GM21723 (cell line): ENCODE results near the gene MAPKAPK3.

Experiments
- ATAC-seq: cut with Tn5 transposase; IDR thresholded peaks from one replicate; pipeline ENCODE4 v1.9.1; 2021; ENCODE audit warnings: mild to moderate bottlenecking, moderate library complexity; ENCODE audit not compliant: unreplicated experiment

MAPKAPK3 gene

DNA sequence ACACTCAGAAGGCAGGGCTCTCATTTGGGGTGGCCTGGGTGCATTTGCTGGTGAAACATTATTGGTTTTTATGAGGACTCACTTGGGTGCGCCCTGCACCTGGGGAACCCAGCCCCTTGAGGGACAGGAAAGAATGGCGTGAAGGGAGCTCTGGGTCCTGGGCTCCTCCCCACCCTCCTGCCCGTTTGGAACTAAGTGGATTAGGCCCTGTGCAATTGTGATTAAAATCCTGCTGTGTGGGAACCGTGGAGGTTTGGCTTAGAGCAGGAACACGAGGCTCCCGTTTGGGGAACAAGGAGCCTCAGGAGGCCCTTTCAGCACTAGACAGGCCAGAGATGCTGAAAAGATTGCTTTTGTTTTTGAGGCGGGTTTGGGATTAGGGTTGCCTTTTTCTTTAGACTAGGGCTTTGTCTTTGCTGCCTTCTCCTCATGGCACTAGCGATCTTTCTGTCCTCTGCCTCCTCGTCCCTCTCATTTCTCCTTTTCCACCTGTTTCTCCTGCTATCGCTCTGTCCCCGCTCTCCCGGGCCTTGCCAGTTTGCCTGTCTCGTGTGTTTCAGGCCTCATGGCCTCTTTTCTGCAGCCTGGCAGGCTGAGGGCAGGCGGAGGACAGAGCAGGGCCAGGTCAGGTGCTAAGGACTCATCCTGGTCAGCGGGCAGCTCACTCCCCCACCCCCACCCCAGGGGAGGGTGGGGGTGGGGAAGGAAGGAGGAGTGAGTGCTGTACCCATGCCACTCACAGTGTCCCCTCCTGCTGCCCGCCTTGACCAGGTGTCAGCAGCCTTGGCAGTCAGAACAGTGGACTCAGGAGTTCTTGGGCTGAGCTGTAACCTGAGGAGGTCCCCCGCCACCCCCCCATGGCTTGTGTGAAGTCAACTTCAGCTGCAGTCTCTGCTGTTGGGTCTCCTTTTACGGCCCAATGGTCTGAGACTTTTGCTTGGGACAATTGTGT is 8.6 kb downstream of the MAPKAPK3 start:
- no peak for ATAC-seq

DNA sequence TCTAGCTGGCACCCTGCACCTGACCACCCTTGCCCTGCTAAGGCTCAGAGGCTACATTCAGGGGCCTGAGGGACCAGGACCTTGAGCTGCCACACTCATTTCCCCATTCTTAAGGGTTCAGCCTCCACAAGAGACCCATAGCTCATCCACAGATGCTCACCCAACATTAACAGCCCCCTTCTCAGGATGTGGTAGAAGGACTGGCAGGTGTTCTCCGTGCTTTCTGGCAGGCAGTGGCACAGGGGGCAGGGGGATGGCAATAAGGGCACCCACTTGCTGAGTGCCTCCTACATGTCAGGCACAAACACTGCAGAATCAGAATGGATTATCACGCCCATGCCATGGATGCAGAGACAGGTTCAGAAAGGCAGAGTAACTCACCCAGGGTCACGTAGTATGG is 9.4 kb downstream of the MAPKAPK3 start:
- ATAC-seq = no peak

DNA sequence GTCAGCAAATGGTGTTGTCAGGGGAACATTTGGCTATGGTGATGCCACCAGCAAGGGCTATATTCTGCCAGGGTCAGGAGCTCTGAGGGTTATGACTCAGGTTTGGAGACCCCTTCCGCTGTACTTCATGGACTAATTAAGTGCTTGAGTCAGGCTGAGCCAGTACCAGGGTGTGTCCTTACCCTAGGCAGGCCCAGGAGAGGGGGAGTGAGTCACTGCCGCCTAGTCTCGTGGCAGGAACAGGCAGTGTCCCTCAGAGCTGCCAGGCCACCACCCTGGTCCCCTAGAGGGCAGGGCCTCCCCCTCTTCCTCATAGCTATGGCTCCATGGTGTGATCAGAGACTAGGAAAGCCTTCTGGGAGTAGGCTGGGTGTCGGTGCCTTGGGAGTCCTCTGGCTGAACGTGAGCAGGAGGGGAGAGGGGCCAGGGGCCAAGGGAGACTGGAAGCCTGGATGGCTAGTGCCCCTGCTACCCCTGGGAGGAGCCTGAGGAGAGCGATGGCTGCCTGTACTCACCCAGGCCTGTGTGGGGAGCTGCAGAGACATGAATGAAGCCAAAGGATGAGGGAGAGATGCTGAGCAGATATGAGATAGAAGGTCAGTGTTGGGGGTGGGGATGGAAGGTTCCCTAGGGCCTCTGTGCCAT is 10.6 kb downstream of the MAPKAPK3 start:
- ATAC-seq = no peak

DNA sequence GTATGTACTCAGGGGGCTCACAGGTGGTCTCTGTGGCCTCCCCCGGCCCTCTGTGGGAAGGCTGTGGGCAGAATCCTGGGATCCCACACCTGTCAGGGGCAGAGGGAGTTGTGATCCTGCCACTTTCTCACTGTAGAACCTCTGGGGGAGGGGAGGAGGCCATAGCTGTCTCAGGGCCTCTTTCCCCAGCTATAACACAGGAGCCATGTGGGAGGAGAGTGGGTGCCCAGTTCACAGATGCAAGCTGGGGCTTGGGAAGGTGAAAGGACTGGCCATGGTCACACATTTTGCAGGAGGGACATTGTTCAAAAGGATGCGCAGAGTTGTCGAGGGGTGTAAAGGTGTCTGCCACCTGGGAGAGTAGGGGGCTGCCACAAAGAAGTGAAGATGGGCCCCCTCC is 11.7 kb downstream of the MAPKAPK3 start:
- ATAC-seq = no peak

DNA sequence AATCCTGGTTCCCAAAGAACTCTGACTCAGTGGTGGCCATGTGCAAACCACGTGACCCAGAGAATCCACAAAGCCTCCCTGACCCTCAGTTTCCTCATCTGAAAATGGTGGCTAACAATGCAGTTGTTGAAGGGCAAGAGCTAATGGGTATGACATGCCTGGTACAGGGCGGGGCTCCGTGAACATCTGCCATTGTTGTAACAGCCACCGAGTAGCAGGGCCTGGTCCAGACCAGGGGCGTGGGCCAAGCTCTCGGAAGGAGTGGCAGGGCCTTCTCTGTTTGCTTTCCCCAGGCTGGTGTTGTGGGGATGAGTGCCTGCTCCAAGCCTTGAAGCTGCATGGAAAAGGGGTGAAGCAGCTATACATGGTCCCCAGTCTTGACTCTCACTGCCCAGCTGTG is 13.4 kb downstream of the MAPKAPK3 start:
- no peak for ATAC-seq

DNA sequence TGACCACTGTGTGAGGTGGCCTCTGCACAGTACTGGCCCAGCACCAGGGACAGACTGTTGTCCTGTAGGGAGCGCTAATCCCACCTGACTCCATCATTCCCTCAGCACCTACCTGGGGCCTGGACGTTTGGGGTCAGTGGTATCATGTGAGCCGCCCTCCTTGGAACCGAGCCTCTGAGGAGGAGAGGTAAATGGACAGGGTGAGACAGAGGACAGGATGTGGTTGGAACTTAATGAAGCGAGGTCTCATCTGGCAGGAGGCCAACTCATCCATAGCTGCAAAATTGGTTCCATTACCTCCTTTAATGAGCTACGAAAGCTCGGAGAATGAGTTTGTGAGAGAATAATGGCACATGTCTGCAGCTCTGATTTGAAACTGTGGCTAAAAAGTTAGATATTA is 13.9 kb downstream of the MAPKAPK3 start:
- ATAC-seq = no peak

DNA sequence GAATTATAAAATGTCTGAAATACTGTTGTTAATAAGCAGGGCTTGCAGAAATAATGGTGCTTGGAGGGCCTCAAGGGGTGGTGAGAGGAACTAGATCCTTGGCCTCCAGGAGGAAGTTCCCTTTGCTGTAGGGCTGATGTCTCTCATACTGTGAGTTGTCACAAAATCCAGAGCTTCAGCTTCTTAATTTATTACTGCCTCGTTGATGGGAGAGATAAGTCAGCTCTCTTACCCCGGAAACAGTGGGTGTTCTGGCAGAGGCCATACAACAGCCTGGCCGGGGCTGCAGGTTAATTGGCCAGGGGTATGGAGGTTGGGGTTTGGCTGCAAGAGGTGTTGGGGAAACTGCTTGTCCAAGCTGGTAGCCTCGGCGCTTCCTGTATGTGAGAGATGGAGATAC is 15.5 kb downstream of the MAPKAPK3 start:
- ATAC-seq = no peak

DNA sequence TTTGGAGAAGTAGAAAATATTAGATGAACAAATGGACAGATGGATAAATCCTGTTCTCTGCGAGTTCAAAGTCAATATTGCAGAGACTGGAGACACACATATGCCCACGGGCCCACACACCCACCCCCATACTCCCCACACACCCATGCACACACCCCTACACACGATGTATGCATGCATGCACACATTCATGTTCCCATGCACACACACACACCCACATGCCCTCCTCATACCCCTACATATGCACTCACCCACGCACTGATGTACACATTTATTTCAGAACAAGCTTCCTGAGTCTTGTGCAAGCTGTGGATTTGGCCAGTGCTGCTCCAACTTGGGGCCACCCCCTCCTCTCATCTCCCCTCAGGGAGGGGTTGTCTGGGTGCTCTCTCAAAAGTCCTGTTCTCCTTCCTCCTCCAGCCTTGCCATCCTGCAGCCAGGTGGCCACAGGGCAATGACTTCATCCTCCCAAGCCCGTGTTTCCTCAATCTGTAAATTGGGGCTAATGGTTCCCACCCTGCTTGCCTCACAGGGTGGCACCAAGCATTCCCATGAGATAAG is 16.4 kb downstream of the MAPKAPK3 start:
- ATAC-seq = no peak

DNA sequence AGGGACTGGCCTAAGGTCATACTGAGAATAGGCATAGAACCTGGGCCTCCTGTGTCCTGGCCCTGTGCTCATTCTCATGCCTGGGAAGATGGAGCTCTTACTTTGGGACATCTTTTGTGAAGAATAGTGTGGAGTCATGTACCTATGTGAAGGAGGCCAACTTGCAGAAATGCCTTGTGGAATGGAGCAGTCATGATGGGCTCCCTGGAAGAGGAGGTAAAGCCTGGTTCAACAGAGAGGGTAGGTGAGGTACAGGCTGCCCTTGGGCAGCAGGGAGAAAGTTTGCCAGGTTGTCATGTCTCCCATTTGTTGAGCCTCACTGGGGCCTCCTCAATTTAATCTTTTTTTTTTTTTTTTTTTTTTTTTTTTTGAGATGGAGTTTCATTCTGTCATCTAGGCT is 18.1 kb downstream of the MAPKAPK3 start:
- no peak for ATAC-seq

DNA sequence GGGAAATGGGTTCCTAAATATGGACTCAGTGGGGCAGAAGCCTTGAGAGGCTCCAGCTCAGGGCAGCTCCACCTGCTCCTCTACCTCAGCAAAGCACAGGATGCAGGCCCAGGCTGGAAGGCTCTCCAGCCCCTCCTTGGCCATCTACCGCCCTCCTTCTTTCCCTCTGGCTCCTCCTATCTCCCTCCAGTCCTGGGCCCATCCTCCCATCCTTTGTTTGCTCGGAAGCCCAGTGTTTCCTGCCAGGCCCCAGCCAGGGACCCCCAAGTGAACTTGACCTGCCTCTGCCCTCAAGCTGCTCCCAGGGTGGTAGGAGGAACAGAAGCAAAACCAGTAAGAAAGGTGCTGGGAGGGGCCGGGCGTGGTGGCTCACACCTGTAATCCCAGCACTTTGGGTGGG is 20.1 kb downstream of the MAPKAPK3 start:
- ATAC-seq = no peak

DNA sequence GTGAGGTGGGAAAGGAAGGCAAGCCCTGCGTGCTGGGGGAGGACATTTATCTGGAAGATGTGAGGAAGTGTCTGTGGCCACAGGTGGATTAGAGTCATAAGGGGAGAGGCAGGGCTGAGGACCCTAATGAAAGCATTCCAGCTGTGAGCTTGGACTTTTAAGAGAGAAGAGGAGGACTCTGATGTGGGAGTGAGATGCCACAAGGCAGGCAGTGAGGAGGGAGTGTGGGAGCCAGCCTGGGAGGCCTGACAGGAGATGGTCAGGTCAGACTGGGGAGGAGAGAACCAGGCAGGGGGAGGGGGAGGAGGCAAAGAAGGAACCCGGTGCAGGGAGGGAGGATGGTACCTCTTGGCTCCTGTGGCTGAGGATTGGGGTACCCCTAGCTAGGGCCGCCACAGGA is 21.0 kb downstream of the MAPKAPK3 start:
- no peak for ATAC-seq

DNA sequence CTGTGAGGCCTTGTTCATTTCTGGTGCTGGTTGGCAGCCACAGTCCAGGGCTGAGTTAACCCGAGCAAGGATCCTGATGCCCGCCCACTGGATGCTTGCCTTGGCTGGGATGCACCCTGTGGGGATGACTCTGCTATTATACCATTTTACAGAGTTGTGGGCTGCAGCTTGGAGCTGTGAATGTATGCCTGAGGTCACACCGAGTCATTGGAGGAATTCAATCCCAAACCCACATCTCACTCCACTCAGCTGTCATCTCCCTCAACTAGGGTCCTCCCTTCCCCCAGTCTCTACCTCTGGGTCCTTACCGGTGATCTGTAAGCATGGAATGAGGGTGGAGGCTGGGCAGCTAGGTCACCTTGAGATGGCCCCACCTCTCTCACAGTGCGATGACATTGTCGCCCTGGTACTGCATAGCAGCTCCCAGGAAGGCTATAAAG is 22.1 kb downstream of the MAPKAPK3 start:
- ATAC-seq = no peak

DNA sequence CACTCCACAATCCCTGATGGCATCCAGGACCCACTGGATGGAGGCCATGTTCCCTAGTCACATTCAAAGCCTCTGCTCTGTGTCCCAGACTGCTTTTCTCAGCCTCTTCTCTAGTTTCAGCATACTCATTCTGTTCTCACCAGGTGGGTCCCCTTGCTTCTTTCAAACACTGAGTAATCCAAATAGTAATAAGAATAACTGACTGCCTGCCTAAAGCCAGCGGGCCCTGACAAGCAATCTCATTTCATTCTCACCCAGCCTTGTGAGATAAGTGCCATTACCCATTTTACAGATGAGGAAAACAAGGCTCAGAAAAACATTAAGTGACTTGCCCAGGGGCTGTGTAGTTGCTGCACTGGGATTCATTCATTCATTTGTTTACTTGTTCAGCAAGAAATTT is 25.4 kb downstream of the MAPKAPK3 start:
- ATAC-seq = no peak

DNA sequence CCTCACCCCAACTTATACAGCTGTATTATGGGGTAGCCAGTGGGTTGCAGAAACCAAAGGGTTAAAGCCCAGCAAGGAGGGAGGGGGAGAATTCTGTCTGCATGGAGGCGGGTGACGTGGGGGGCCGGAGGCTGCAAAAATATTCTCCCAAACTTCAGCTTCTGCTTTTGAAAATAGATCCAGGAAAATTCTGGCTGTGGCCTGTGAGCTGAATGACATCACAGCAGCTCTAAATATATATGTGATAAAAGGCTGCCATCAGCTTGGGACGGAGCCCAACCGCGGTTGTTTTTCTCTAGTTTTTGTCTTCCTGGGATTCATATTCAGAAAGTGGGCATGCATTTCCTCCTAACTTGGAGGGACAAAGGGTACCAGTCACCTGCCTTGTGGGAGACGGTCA is 27.6 kb downstream of the MAPKAPK3 start:
- ATAC-seq = no peak

DNA sequence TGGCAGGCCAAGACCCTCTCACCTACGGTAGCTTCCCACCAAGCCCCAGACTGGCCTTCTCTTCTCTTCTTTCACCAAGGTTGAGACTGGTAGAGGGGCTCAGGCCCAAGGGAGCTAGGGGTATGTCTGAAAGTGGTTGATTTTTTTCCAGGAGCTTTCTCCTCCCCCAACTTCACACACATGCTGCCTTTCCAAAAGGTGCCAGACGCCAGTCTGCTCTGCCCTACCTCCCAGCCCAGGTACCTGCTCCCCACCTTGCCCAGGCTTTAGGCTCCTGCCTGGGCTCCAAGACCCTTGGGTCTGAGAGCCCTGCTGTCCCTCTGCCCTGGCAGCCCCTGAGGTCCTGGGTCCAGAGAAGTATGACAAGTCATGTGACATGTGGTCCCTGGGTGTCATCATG is 28.4 kb downstream of the MAPKAPK3 start:
- ATAC-seq = no peak

DNA sequence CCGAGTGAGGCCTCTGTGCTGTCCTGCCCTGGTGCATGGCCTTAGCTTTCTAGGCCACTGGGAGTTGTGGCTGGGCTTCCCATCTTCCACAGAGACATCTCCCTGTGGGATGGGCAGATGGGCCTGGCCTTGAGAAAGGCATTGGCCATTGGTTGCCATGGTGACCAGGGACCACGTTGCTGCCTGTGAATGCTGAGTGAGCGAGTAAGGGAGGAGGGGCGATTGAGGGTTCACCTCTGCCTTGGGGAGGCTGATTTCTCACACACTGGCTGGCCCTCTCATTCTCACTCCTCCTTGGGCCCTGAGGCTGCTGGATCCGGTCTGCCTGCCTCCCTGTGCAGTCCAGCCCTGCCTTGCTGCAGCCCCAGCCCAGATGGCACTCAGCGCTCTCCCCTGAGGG is 31.4 kb downstream of the MAPKAPK3 start:
- no peak for ATAC-seq

DNA sequence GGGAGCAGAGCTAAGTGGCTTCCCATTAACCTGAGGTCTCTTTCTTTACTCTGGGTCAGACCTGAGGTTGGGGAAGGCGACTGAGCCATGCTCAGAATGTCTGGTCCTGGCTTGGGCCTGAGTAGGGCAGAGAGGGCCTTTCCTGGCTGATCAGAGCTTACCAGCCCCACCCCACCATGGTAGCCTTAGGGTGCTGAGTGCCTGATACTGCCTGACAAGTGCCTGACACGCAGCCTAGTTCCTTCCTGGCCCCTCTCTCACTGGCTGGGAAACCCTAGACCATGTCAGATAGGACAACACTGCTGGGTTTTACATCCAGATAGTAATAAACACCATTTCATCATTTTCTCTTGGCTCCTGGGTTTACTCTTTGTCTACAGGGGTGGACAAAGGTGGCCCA is 32.0 kb downstream of the MAPKAPK3 start:
- no peak for ATAC-seq

DNA sequence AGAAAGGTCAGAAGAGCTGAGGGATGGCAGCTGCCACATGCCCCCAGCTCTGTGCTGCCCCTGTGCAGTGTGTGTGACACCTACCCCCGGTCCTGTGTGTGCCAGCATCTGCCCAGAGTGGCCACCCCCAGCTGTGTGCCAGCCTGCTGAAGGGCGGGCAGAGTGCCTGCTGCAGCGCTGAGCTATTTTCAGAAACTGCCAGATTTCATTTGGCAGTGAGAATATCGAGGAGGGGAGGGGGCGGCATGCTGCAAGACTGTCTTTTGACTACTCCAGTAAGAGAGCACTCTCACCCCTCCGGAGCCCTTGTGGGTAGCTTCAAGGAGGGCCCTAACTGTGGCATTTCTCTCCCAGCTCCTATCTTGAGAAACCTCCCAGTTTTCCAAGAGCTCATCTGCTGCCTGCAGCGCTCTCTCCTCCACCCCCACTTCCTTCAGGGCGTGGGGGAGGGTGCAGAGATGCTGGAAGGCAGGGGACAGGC is 32.5 kb downstream of the MAPKAPK3 start:
- ATAC-seq = no peak

DNA sequence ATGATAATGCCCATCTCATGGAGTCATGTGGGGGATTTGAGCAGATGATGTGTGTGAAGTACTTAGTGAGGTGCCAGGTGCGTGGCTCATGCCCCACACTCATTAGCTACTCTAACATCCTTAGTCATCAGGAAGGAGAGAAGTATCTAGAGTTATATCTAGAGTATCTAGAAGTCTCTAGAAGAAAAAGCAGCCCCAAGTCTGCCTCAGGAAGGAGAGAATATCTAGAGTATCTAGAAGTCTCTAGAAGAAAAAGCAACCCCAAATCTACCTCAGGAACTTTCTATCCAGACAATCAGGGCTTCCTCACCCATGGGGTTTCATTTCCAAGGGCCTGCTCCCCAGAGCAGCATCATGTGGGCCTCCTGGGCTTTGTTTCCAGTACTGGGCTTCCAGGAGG is 33.1 kb downstream of the MAPKAPK3 start:
- ATAC-seq = no peak

DNA sequence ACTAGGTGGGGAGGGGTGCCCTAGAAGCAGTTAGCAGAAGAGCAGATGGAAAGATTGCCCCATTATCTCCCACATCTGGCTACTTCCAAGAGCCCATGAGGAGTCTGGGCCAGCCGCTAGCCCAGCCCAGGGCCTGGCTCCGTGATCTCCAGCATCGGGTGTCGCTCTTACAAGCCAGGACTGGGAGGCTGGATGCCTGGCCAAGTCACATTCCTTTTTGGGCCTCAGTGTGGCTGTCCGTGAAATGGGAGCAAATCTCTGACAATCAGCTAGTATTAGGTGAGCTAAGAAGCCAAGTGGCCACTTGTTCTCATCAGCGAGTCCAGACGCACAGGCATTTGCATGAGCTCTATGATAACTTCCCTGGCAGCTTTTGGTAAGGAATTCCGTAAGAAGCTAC is 34.5 kb downstream of the MAPKAPK3 start:
- no peak for ATAC-seq

DNA sequence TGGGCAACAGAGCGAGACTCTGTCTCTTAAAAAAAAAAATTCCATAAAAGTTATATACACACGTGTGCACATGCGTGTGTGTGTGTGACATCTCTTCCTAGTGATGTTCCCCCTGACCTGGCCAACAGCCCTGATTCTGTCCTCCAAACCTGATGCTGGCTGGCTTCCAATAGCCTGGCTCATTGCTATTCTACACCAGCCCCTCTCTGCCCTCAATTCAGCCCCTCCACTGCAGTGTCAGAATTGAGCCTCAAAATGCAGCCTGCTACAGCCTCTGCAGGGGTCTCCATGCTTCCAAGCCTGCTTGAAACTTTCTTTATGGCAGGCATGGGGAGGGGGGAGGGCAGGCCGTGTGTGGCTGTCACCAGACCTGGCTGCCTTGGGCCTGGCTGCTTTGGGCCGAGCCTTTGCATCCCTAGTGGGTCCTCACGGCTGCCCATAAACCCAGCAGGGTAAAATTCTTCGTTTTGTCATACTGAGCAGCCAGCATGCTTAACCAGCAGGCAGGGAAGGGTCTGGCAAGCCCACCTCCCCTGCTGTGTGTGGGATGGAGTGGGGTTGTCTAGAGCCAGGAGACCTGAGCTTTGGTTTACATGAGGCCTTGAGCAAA is 35.1 kb downstream of the MAPKAPK3 start:
- no peak for ATAC-seq
